OCI-LY7 (cell line): ENCODE data around the gene CTNNA2.

Experiments
- EZH2phosphoT487 ChIP-seq: fragments of 200-600 bp; sonication (generic); IDR thresholded peaks from 2 replicates; pipeline ENCODE4 v1.6.1; 2018; ENCODE audit warnings: low read depth, borderline replicate concordance, mild to moderate bottlenecking, mixed run types, antibody characterized with exemption, low read length, moderate library complexity, mixed read lengths
- TF ChIP-seq, protein P1 (sequence below): fragments of 200-600 bp; sonication (generic); conservative IDR thresholded peaks from 2 replicates; pipeline ENCODE4 v1.5.1; 2014; ENCODE audit warnings: mild to moderate bottlenecking, antibody characterized with exemption, low read length, moderate library complexity, mixed read lengths

DNA sequence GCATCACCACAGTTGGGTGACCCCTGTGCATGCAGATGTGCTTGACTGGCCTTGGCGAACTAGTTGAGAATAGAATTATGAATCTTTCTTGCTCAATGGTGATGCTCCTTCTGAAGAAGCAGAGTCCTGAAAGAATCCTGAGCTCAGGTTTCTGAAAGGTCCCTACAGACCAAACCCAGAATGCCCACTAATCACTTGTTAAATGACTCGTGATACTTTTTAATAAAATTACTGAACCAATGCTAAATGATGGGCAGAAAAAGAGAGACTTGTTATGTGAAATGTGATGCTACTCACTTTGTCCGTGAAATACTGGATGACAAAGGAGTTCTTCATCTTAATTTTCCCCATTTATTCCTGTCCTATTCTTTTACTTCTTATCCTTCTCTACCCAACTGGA, 1055.2 kb downstream of the CTNNA2 start:
- TF ChIP-seq, protein P1, sequence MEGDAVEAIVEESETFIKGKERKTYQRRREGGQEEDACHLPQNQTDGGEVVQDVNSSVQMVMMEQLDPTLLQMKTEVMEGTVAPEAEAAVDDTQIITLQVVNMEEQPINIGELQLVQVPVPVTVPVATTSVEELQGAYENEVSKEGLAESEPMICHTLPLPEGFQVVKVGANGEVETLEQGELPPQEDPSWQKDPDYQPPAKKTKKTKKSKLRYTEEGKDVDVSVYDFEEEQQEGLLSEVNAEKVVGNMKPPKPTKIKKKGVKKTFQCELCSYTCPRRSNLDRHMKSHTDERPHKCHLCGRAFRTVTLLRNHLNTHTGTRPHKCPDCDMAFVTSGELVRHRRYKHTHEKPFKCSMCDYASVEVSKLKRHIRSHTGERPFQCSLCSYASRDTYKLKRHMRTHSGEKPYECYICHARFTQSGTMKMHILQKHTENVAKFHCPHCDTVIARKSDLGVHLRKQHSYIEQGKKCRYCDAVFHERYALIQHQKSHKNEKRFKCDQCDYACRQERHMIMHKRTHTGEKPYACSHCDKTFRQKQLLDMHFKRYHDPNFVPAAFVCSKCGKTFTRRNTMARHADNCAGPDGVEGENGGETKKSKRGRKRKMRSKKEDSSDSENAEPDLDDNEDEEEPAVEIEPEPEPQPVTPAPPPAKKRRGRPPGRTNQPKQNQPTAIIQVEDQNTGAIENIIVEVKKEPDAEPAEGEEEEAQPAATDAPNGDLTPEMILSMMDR = no peak
- no peak for TF ChIP-seq EZH2phosphoT487
